HG03060 (cell line): ENCODE data around the gene S100A10.

Source experiments
- ATAC-seq: cut with Tn5 transposase; IDR thresholded peaks from one replicate; pipeline ENCODE4 v1.9.1; 2021; ENCODE audit warnings: low read depth, moderate number of reproducible peaks; ENCODE audit not compliant: unreplicated experiment

S100A10 gene

GRCh38 chr1:152014943-152015342 is 21.3 kb upstream of the S100A10 start:
- no peak for ATAC-seq

GRCh38 chr1:152013664-152014237 is 20.1 kb upstream of the S100A10 start:
- no peak for ATAC-seq

GRCh38 chr1:152009691-152010090 is 16.0 kb upstream of the S100A10 start:
- no peak for ATAC-seq

GRCh38 chr1:152007047-152007446 is 13.4 kb upstream of the S100A10 start:
- ATAC-seq = no peak

GRCh38 chr1:152005360-152005912 is 11.8 kb upstream of the S100A10 start:
- ATAC-seq = no peak

GRCh38 chr1:152003846-152004442 is 10.3 kb upstream of the S100A10 start:
- no peak for ATAC-seq

- no peak for ATAC-seq
Observed at GRCh38 chr1:152002960-152003359, 9.3 kb upstream of the S100A10 start.

GRCh38 chr1:152001631-152002584 is 8.2 kb upstream of the S100A10 start:
- no peak for ATAC-seq

- no peak for ATAC-seq
Observed at GRCh38 chr1:152000964-152001630, 7.4 kb upstream of the S100A10 start.

GRCh38 chr1:151998611-151999362 is 5.1 kb upstream of the S100A10 start:
- ATAC-seq = no peak

GRCh38 chr1:151997284-151997570 is 3.6 kb upstream of the S100A10 start:
- ATAC-seq = no peak

- no peak for ATAC-seq
Observed at GRCh38 chr1:151995774-151996173, 2.1 kb upstream of the S100A10 start.

- ATAC-seq = no peak
Observed at GRCh38 chr1:151994956-151995355, 1.3 kb upstream of the S100A10 start.

- no peak for ATAC-seq
Observed at GRCh38 chr1:151993084-151993733, 450 bp downstream of the S100A10 start.

GRCh38 chr1:151992303-151993083 is 1.2 kb downstream of the S100A10 start:
- ATAC-seq = no peak

GRCh38 chr1:151991663-151992302 is 1.9 kb downstream of the S100A10 start:
- ATAC-seq = no peak

GRCh38 chr1:151990856-151991198 is 2.8 kb downstream of the S100A10 start:
- ATAC-seq = no peak

GRCh38 chr1:151990058-151990855 is 3.4 kb downstream of the S100A10 start:
- no peak for ATAC-seq
